Naive thymus-derived CD4-positive, alpha-beta T cell (primary cell): ENCODE results near the gene BIN1. TPM values are rescaled to one million over a fixed set of nuclear protein-coding genes. Genes with fewer than 3 reads are reported as not detected.
A peak's percentile ranks its signal among the peaks of the same experiment; 100 is the strongest.

ENCODE experiments used
- ATAC-seq: fragments of 150-1000 bp; cut with Tn5 transposase; 2 replicates; pipeline ENCODE4 v1.10.0; 2021; ENCODE audit warnings: mild to moderate bottlenecking, moderate library complexity
- CTCF ChIA-PET: fragments of 350-600 bp; sonication (Branson Sonifier 250); formaldehyde crosslinking; loops from one replicate; lab custom pipeline; 2021; ENCODE audit warnings: antibody characterized with exemption; lab: Charles Lee
- POLR2A ChIA-PET: fragments of 350-600 bp; sonication (Branson Sonifier 250); formaldehyde crosslinking; loops from one replicate; lab custom pipeline; 2021; ENCODE audit warnings: antibody characterized with exemption, inconsistent platforms; lab: Charles Lee
- DNase-seq, 9 donors: peaks; one replicate each; pipeline versions ENCODE4 v3.0.0 to v3.0.0-alpha.2; 2020 to 2022; ENCODE audit warnings: mixed read lengths in 1 of 9
- H3K27ac ChIP-seq: one replicate; pipeline ENCODE4 v1.7.0; 2013; ENCODE audit warnings: mild to moderate bottlenecking, low read depth, low read length, moderate library complexity
- H3K27me3 ChIP-seq, 2 donors: one replicate each; pipeline ENCODE4 v1.7.0; 2013; ENCODE audit warnings: low read length in 2 of 2, mild to moderate bottlenecking in 2 of 2, moderate library complexity in 2 of 2; ENCODE audit not compliant: control insufficient read depth in 2 of 2, insufficient read depth in 2 of 2
- H3K36me3 ChIP-seq, 3 experiments: 1 replicate in 2 of 3; 2 replicates in 1 of 3; pipeline ENCODE4 v1.7.0; 2013; ENCODE audit warnings: low read length in 3 of 3, mild to moderate bottlenecking in 3 of 3, moderate library complexity in 1 of 3; ENCODE audit not compliant: insufficient read depth in 3 of 3, control insufficient read depth in 2 of 3
- H3K4me1 ChIP-seq, 2 donors: one replicate each; pipeline ENCODE4 v1.7.0; 2013; ENCODE audit warnings: low read length in 2 of 2, mild to moderate bottlenecking in 2 of 2, moderate library complexity in 1 of 2; ENCODE audit not compliant: control insufficient read depth in 2 of 2, insufficient read depth in 2 of 2
- H3K4me3 ChIP-seq: 2 replicates; pipeline ENCODE4 v1.7.0; 2013; ENCODE audit warnings: mild to moderate bottlenecking, low read length
- H3K9me3 ChIP-seq, 3 experiments: 1 replicate in 2 of 3; 2 replicates in 1 of 3; pipeline ENCODE4 v1.7.0; 2013; ENCODE audit warnings: low read length in 3 of 3; ENCODE audit not compliant: control insufficient read depth in 2 of 3
- H3K27ac Mint-ChIP-seq, 9 donors: one replicate each; pipeline ENCODE4 v1.8.0; 2020 to 2022; ENCODE audit warnings: mixed read lengths in 9 of 9, mild to moderate bottlenecking in 8 of 9, moderate library complexity in 5 of 9, inconsistent platforms in 2 of 9
- H3K27me3 Mint-ChIP-seq, 5 donors: one replicate each; pipeline ENCODE4 v1.8.0; 2021 to 2022; ENCODE audit warnings: mixed read lengths in 5 of 5, mild to moderate bottlenecking in 1 of 5
- H3K36me3 Mint-ChIP-seq, 5 donors: one replicate each; pipeline ENCODE4 v1.8.0; 2020 to 2022; ENCODE audit warnings: mixed read lengths in 5 of 5, mild to moderate bottlenecking in 3 of 5, inconsistent platforms in 1 of 5
- H3K4me1 Mint-ChIP-seq, 7 donors: one replicate each; pipeline ENCODE4 v1.8.0; 2020 to 2022; ENCODE audit warnings: mixed read lengths in 7 of 7, mild to moderate bottlenecking in 3 of 7, inconsistent platforms in 1 of 7
- H3K4me3 Mint-ChIP-seq, 10 donors: one replicate each; pipeline ENCODE4 v1.8.0; 2020 to 2022; ENCODE audit warnings: mild to moderate bottlenecking in 10 of 10, mixed read lengths in 10 of 10, moderate library complexity in 6 of 10, inconsistent platforms in 2 of 10
- H3K9me3 Mint-ChIP-seq, 11 donors: one replicate each; pipeline ENCODE4 v1.8.0; 2020 to 2022; ENCODE audit warnings: mixed read lengths in 11 of 11, mild to moderate bottlenecking in 4 of 11, inconsistent platforms in 1 of 11, moderate library complexity in 1 of 11
- intact Hi-C, 2 donors: fragments of 100-400 bp; cut with micrococcal nuclease; formaldehyde crosslinking; loops; one replicate each; pipeline ENCODE4 v1.15.1; 2023
- polyA plus RNA-seq, 2 donors: library from polyadenylated mRNA; unstranded; fragments of 300-500 nt; fragmentation: Illumina TruSeq; gene quantifications; one replicate each; pipeline ENCODE4 v1.2.3, GENCODE V29; 2021
- total RNA-seq, 6 experiments: library from RNA in 5 of 6; stranded (reverse) in 5 of 6; gene quantifications; 1 replicate in 5 of 6; 2 replicates in 1 of 6; pipeline ENCODE4 v1.2.3 and lab custom pipeline; 2021 to 2026

BIN1 gene
- total and polyA plus RNA-seq, 7 experiments from 2014 or later = 103 to 161 (median 117) TPM

DNA sequence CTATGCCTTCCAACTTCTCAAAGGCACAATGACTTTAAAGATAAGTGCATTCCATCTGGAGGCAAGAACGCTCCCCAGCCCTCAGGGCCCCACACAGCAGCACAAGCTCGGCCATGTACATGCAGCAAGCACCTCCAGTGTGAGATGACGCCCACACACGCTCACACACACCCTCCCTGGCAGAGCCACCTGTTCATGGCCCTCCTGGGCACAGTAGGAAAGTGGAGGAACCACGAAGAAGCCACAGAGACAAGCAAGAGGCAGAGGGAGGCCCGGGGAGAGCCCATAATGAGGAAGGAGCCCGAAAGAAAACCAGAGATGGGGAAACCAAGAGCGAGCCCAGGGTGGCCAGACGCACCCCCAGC is 21.7 kb downstream of the BIN1 start:
- H3K4me1 Mint-ChIP-seq = peaks cover 41 to 66% (median 53%) of the 10 kb centered on the region in 7 donors
- CTCF ChIA-PET = interaction anchor here (0.7 to 2.7 kb wide), 2 partner anchors 10 to 17 kb away, joined by 3 to 12 read pairs; no protein-coding TSS in a partner anchor
- peaks cover 0 to 7% (median 0%) of the 10 kb centered on the region in 5 donors for H3K27me3 Mint-ChIP-seq
- intact Hi-C loops = loop anchor here (10.0 kb wide), 5 partner anchors 210 to 440 kb away; partner anchors contain the start of genes ERCC3 (in 1 of the 2), GYPC (in 1 of the 2), IWS1 (in 1 of the 2) and MAP3K2 (in 1 of the 2)
- peak in 6 of 9 donors; percentile 24 to 37 (median 30) for DNase-seq
- no peaks in the 10 kb centered on the region for H3K9me3 Mint-ChIP-seq
- Histone ChIP-seq H3K27ac (peak overlapping the region; percentile 77), H3K4me3 (no peak overlapping the region), H3K9me3 (no peaks in the 10 kb centered on the region), H3K27me3 (no peaks in the 10 kb centered on the region), H3K4me1 (peaks cover 47 to 50% of the 10 kb centered on the region in 2 donors), H3K36me3 (no peaks in the 10 kb centered on the region)
- POLR2A ChIA-PET = interaction anchor here (1.1 to 2.6 kb wide), 5 partner anchors 10 to 441 kb away, joined by 3 to 17 read pairs (median 3); partner anchors contain the start of genes BIN1, ERCC3 and IWS1
- peak; percentile 5 for ATAC-seq
- peaks cover 0 to 2% (median 0%) of the 10 kb centered on the region in 5 donors for H3K36me3 Mint-ChIP-seq
- H3K4me3 Mint-ChIP-seq = peak overlapping the region; percentile 21 to 96 (median 74)
- H3K27ac Mint-ChIP-seq = peak overlapping the region; percentile 93 to 99 (median 98)

DNA sequence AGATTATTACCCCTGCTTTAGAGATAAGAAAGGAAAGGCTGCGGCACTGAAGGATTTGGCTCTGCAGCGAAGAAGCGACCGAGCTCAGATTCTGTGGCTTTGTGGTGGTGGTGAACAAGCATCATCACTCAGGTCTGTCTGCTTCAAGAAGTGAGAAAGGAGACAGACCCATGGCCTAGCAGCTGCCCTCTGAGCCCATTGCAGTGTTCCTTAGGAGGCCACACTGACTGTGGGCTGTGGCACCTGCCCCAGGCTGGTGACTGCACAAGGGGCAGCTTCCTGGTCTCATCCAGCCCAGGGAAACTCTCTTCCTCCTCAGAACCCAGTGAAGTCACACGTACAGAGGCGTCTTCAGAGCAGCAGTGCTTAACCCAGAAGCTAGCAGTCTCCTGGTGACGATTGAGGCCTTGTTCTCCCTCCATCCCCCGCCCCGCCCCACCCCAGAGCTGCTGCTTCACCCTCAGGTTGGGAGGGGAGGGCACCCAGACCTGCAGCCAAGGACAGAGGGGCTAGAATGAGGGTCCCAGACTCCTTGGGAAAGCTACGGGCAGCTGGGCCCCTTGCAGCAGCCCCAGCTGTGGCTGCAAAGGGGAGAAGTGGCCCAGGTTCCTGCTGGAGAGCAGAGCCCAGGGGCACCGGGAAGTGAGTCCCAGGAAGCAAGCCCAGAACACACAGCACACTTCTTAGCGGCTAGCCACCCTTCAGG is 22.2 kb downstream of the BIN1 start:
- DNase-seq (peak in 8 of 9 donors; percentile 29 to 71 (median 63)), ATAC-seq (peak; percentile 35)
- Mint-ChIP-seq H3K27ac (peak overlapping the region; percentile 93 to 99 (median 98)), H3K9me3 (no peaks in the 10 kb centered on the region), H3K4me1 (peaks cover 41 to 71% (median 58%) of the 10 kb centered on the region in 7 donors), H3K4me3 (peak overlapping the region; percentile 56 to 96 (median 82)), H3K36me3 (peaks cover 0 to 2% (median 0%) of the 10 kb centered on the region in 5 donors), H3K27me3 (peaks cover 0 to 7% (median 0%) of the 10 kb centered on the region in 5 donors)
- peaks cover 52 to 55% of the 10 kb centered on the region in 2 donors for H3K4me1 ChIP-seq
- CTCF ChIA-PET = interaction anchor here (0.8 to 2.7 kb wide), 2 partner anchors 16 to 301 kb away, joined by 3 to 12 read pairs; no protein-coding TSS in a partner anchor
- H3K36me3 ChIP-seq = no peaks in the 10 kb centered on the region
- H3K4me3 ChIP-seq = no peak overlapping the region
- no peaks in the 10 kb centered on the region for H3K9me3 ChIP-seq
- peak overlapping the region; percentile 77 for H3K27ac ChIP-seq
- no peaks in the 10 kb centered on the region for H3K27me3 ChIP-seq
- intact Hi-C loops = loop anchor here (1.0 to 10.0 kb wide), 11 partner anchors 23 to 618 kb away; partner anchors contain the start of genes ERCC3 (in 2 of the 2), GYPC (in 2 of the 2), IWS1 (in 2 of the 2) and MAP3K2 (in 2 of the 2)
- POLR2A ChIA-PET = interaction anchor here (1.1 to 2.6 kb wide), 5 partner anchors 9 to 442 kb away, joined by 3 to 17 read pairs (median 3); partner anchors contain the start of genes BIN1, ERCC3 and IWS1

DNA sequence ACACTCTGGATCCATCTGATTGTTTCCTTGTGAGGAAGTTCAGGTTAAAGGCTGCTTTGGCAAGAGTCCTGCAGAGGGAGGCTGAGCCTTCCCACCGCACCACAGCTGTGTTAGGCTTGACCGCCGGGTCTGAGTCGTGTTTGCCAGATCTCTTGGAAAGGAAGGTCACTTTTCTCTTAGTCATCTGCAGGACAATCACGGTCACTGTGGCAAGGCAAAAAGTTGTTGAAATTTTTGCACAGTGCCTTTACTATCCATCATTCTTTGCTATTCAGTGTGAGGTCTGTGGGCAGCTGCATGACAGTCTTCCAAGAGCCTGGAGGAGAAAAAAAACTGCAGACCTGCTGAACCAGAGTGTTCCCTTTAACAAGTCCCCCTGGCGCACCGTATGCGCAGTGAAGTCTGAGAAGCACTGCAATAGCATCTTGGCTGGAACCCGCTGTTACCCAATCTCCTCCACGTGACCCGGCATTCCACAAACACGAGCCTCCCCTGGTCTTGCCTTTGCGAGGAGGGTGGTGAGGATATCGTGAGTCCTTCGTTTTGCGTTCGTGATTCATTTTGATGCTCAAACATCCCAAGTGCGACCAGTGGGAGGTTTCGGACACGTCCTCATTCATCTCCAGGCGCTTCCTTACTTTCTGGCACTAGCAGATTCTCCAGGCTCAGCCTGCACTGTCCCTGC is 23.0 kb downstream of the BIN1 start:
- CTCF ChIA-PET = interaction anchor here (0.8 to 2.7 kb wide), 2 partner anchors 16 to 302 kb away, joined by 3 to 12 read pairs; no protein-coding TSS in a partner anchor

GRCh38 chr2:127082974-127083373 is 24.0 kb downstream of the BIN1 start:
- Mint-ChIP-seq H3K4me3 (peak overlapping the region; percentile 18 to 96 (median 90)), H3K9me3 (no peaks in the 10 kb centered on the region), H3K36me3 (peaks cover 0 to 12% (median 0%) of the 10 kb centered on the region in 5 donors), H3K27me3 (no peaks in the 10 kb centered on the region), H3K4me1 (peaks cover 58 to 85% (median 76%) of the 10 kb centered on the region in 7 donors), H3K27ac (peak overlapping the region; percentile 78 to 99 (median 98))
- H3K4me3 ChIP-seq = no peak overlapping the region
- no peaks in the 10 kb centered on the region for H3K36me3 ChIP-seq
- intact Hi-C loops = loop anchor here (5.0 to 10.0 kb wide), 10 partner anchors 209 to 619 kb away; partner anchors contain the start of genes ERCC3 (in 2 of the 2), GYPC (in 2 of the 2), IWS1 (in 2 of the 2) and MAP3K2 (in 2 of the 2)
- no peaks in the 10 kb centered on the region for H3K27me3 ChIP-seq
- peaks cover 70 to 73% of the 10 kb centered on the region in 2 donors for H3K4me1 ChIP-seq
- H3K9me3 ChIP-seq = no peaks in the 10 kb centered on the region
- DNase-seq = no peak
- POLR2A ChIA-PET = interaction anchor here (4.2 kb wide), 1 partner anchor 23 kb away, joined by 21 read pairs; the partner anchor contains the start of gene BIN1
- no peak for ATAC-seq
- CTCF ChIA-PET = no interaction called here
- H3K27ac ChIP-seq = peak overlapping the region; percentile 89

More for the DNA sequence above, 23.0 kb downstream of the BIN1 start:
- Mint-ChIP-seq H3K27me3 (peaks cover 0 to 7% (median 0%) of the 10 kb centered on the region in 5 donors), H3K4me1 (peaks cover 49 to 79% (median 66%) of the 10 kb centered on the region in 7 donors), H3K9me3 (no peaks in the 10 kb centered on the region), H3K4me3 (peak overlapping the region; percentile 67 to 96 (median 82)), H3K36me3 (peaks cover 0 to 8% (median 0%) of the 10 kb centered on the region in 5 donors), H3K27ac (peak overlapping the region; percentile 93 to 99 (median 98))
- Histone ChIP-seq H3K4me3 (no peak overlapping the region), H3K36me3 (no peaks in the 10 kb centered on the region), H3K27ac (peak overlapping the region; percentile 77), H3K4me1 (peaks cover 60 to 63% of the 10 kb centered on the region in 2 donors), H3K27me3 (no peaks in the 10 kb centered on the region), H3K9me3 (no peaks in the 10 kb centered on the region)
- no peak for ATAC-seq
- no peak for DNase-seq
- POLR2A ChIA-PET = interaction anchor here (0.8 to 2.4 kb wide), 3 partner anchors 22 to 309 kb away, joined by 3 to 17 read pairs (median 3); partner anchors contain the start of genes BIN1 and ERCC3
- intact Hi-C loops = loop anchor here (1.0 to 10.0 kb wide), 11 partner anchors 23 to 618 kb away; partner anchors contain the start of genes ERCC3 (in 2 of the 2), GYPC (in 2 of the 2), IWS1 (in 2 of the 2) and MAP3K2 (in 2 of the 2)

- H3K27me3 Mint-ChIP-seq = no peaks in the 10 kb centered on the region
- H3K36me3 Mint-ChIP-seq = peaks cover 0 to 12% (median 0%) of the 10 kb centered on the region in 5 donors
- peak; percentile 83 for ATAC-seq
- Histone ChIP-seq H3K4me3 (peak overlapping the region; percentile 99), H3K36me3 (peaks cover 0 to 1% (median 0%) of the 10 kb centered on the region in 3 experiments), H3K27me3 (no peaks in the 10 kb centered on the region), H3K4me1 (peaks cover 78 to 80% of the 10 kb centered on the region in 2 donors), H3K9me3 (no peaks in the 10 kb centered on the region), H3K27ac (peak overlapping the region; percentile 89)
- H3K4me1 Mint-ChIP-seq = peaks cover 65 to 95% (median 83%) of the 10 kb centered on the region in 7 donors
- peak; percentile 64 to 87 (median 83) for DNase-seq
- ChIA-PET POLR2A (interaction anchor here (0.7 to 4.2 kb wide), 8 partner anchors 10 to 620 kb away, joined by 3 to 21 read pairs (median 6); partner anchors contain the start of genes BIN1, ERCC3, IWS1 and SFT2D3), CTCF (no interaction called here)
- peak overlapping the region; percentile 89 to 97 (median 94) for H3K4me3 Mint-ChIP-seq
- intact Hi-C loops = loop anchor here (1.0 to 10.0 kb wide), 16 partner anchors 14 to 946 kb away; partner anchors contain the start of genes BIN1 (in 2 of the 2), ERCC3 (in 2 of the 2), GYPC (in 2 of the 2) and IWS1 (in 2 of the 2)
- H3K27ac Mint-ChIP-seq = peak overlapping the region; percentile 94 to 99 (median 98)
- H3K9me3 Mint-ChIP-seq = no peaks in the 10 kb centered on the region
Measured at GRCh38 chr2:127081826-127082633, 24.9 kb downstream of the BIN1 start.
